ENCODE results near the gene ZBTB24. TPM values are rescaled to one million over a fixed set of nuclear protein-coding genes. Genes with fewer than 3 reads are reported as not detected.

ZBTB24 gene
- total RNA-seq, 4 donors from 2014 or later, result 3.0 to 7.8 (median 5.7) TPM

DNA sequence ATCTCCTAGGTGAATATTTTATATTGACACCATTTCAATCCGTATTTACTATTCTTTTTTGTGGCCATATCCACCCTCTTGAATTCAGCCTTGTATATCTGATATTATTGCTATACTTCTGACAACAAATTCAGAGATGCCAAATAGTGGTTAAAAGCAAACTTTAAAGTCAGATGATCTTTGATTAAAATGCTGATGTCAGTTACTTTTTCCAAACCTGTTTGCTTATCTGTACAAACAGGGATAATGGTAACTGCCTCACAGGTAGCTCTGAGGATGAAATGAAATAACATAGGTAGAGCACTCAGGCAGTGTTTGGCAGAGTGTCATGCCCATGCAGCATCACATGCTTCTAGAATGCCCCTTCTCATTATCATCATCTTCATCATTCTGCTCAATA lies 61.8 kb downstream of the ZBTB24 start:
- H3K9me3 ChIP-seq, result no peaks in the 10 kb centered on the region
- TF ChIP-seq, protein P1, sequence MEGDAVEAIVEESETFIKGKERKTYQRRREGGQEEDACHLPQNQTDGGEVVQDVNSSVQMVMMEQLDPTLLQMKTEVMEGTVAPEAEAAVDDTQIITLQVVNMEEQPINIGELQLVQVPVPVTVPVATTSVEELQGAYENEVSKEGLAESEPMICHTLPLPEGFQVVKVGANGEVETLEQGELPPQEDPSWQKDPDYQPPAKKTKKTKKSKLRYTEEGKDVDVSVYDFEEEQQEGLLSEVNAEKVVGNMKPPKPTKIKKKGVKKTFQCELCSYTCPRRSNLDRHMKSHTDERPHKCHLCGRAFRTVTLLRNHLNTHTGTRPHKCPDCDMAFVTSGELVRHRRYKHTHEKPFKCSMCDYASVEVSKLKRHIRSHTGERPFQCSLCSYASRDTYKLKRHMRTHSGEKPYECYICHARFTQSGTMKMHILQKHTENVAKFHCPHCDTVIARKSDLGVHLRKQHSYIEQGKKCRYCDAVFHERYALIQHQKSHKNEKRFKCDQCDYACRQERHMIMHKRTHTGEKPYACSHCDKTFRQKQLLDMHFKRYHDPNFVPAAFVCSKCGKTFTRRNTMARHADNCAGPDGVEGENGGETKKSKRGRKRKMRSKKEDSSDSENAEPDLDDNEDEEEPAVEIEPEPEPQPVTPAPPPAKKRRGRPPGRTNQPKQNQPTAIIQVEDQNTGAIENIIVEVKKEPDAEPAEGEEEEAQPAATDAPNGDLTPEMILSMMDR (IDR thresholded peaks at IDR 0.05), result no peak
- TF ChIP-seq POLR2A (IDR thresholded peaks at IDR 0.05) (no peak), POLR2AphosphoS5 (IDR thresholded peaks at IDR 0.05) (no peak), EP300 (IDR thresholded peaks at IDR 0.05; ENCODE audit: low read depth) (no peak)
- in situ Hi-C loops (cut with MboI; ENCODE audit: low pct_ligation_motif_present in 1 of 4, low pct_unique_long_range_greater_than_20kb in 1 of 4, low sequenced_read_pairs in 3 of 4), result loop anchor here in 2 of 4 donors (25.0 kb wide), 2 partner anchors 616 to 884 kb away; no protein-coding TSS in a partner anchor
- no peaks in the 10 kb centered on the region for H3K27me3 ChIP-seq
- no peak overlapping the region for H3K4me3 ChIP-seq
- no peaks in the 10 kb centered on the region for H3K4me1 ChIP-seq
- no peak for DNase-seq
- 71 to 87% methylated on average over 1 of the region's 1 CpG for WGBS, 2 donors (ENCODE audit: low coverage in 1 of 2)
- intact Hi-C loops (cut with DNase I; ENCODE audit: low total_unique reads), result no loop called here
- no peak overlapping the region for H3K27ac ChIP-seq
- no peaks in the 10 kb centered on the region for H3K36me3 ChIP-seq

DNA sequence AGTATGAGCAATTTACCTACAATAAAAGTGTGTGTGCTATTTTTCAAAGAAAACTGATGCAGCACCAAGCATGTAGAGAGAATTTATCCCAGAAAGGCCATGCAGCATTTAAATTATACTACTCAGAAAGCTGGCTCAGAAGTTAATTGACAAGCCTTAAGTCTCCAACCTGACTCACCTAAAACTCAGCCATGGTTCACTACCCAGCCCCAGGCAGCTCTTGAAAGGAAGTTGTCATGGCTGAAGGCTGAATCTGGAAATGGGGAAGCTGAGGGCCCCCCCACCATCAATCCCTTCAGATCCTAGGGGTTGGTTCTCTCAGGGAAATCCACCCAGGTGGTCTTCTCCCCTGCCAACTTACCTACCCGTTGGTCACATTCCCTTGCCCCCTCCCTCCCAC lies 62.3 kb downstream of the ZBTB24 start:
- no peak overlapping the region for H3K4me3 ChIP-seq
- in situ Hi-C loops (cut with MboI; ENCODE audit: low pct_ligation_motif_present in 1 of 4, low pct_unique_long_range_greater_than_20kb in 1 of 4, low sequenced_read_pairs in 3 of 4), result loop anchor here in 2 of 4 donors (25.0 kb wide), 2 partner anchors 617 to 883 kb away; no protein-coding TSS in a partner anchor
- intact Hi-C loops (cut with DNase I; ENCODE audit: low total_unique reads), result no loop called here
- TF ChIP-seq EP300 (IDR thresholded peaks at IDR 0.05; ENCODE audit: low read depth) (no peak), POLR2A (IDR thresholded peaks at IDR 0.05) (no peak), POLR2AphosphoS5 (IDR thresholded peaks at IDR 0.05) (no peak)
- TF ChIP-seq, protein P1 (IDR thresholded peaks at IDR 0.05), result no peak
- no peak overlapping the region for H3K27ac ChIP-seq
- no peaks in the 10 kb centered on the region for H3K4me1 ChIP-seq
- H3K27me3 ChIP-seq, result no peaks in the 10 kb centered on the region
- DNase-seq, result no peak
- H3K36me3 ChIP-seq, result no peaks in the 10 kb centered on the region
- 27% methylated on average over 1 of the region's 1 CpG; no CpG with 5 or more reads in 1 of the 2 donors for WGBS, 2 donors (ENCODE audit: low coverage in 1 of 2)
- no peaks in the 10 kb centered on the region for H3K9me3 ChIP-seq

DNA sequence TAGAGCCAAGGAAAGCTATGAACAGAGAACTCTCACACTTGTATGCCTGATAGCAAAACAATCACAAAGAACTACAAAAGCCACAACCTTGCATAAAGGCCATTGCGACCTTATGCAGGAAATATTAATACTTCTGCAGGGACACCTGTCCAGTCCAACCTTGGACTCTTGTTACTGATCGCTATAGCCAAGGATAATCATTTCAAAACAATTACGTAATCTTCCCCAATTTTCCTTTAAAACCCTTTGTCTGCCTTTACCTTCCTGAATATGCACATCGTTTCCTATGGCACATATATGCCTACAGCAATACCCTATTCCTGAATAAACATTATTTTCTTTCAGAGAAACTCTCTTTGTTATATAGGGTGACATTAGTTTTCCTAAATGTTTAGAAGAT lies 65.4 kb downstream of the ZBTB24 start:
- in situ Hi-C loops (cut with MboI; ENCODE audit: low pct_ligation_motif_present in 1 of 4, low pct_unique_long_range_greater_than_20kb in 1 of 4, low sequenced_read_pairs in 3 of 4), result loop anchor here in 2 of 4 donors (25.0 kb wide), 2 partner anchors 620 to 880 kb away; no protein-coding TSS in a partner anchor
- H3K27ac ChIP-seq, result no peak overlapping the region
- no peaks in the 10 kb centered on the region for H3K9me3 ChIP-seq
- TF ChIP-seq POLR2AphosphoS5 (IDR thresholded peaks at IDR 0.05), result no peak
- no peak for TF ChIP-seq EP300 (IDR thresholded peaks at IDR 0.05; ENCODE audit: low read depth)
- no peak for TF ChIP-seq POLR2A (IDR thresholded peaks at IDR 0.05)
- TF ChIP-seq, protein P1 (IDR thresholded peaks at IDR 0.05), result no peak
- DNase-seq, result no peak
- WGBS, 2 donors (ENCODE audit: low coverage in 1 of 2), result 88 to 89% methylated on average over 4 of the region's 4 CpGs
- H3K4me3 ChIP-seq, result no peak overlapping the region
- H3K36me3 ChIP-seq, result no peaks in the 10 kb centered on the region
- no peaks in the 10 kb centered on the region for H3K4me1 ChIP-seq
- H3K27me3 ChIP-seq, result no peaks in the 10 kb centered on the region
- intact Hi-C loops (cut with DNase I; ENCODE audit: low total_unique reads), result no loop called here

Other genes with a start within 250 kb of the ZBTB24 start
- 100 to 1,000 TPM; 109 to 448 (median 313) TPM for gene CD164, start 100.8 kb downstream of the ZBTB24 start, total RNA-seq
- gene PPIL6, start 42.6 kb downstream of the ZBTB24 start, total RNA-seq, result 1 to 10 TPM in 2 of 4 donors, under 1 TPM in 1, not detected in 1; 0.64 to 4.0 (median 1.9) TPM
- gene SMPD2, start 42.5 kb downstream of the ZBTB24 start, total RNA-seq, result 10 to 100 TPM in 3 of 4 donors, 1 to 10 TPM in 1; 9.4 to 34.5 (median 30.3) TPM
- 100 to 1,000 TPM in 2 of 4 donors, 10 to 100 TPM in 2; 85.3 to 241 (median 121) TPM for gene MICAL1, start 27.4 kb downstream of the ZBTB24 start, total RNA-seq
- 10 to 100 TPM; 12.0 to 32.0 (median 23.2) TPM for gene AK9, start 208.0 kb upstream of the ZBTB24 start, total RNA-seq
- gene FIG4, start 208.1 kb upstream of the ZBTB24 start, total RNA-seq, result 10 to 100 TPM in 3 of 4 donors, 1 to 10 TPM in 1; 3.7 to 21.6 (median 15.2) TPM

Data from transverse colon (tissue), 4 donors.